ENCODE measurements around the gene MYD88. TPM values are rescaled to one million over a fixed set of nuclear protein-coding genes. Genes with fewer than 3 reads are reported as not detected.
A peak's percentile ranks its signal among the peaks of the same experiment; 100 is the strongest.

MYD88 gene
- total and polyA plus RNA-seq, 2 experiments from 2014 or later = 6.7 to 32.1 TPM

GRCh38 chr3:38153221-38153620 lies 14.8 kb downstream of the MYD88 start:
- H3K4me1 ChIP-seq (ENCODE audit: insufficient read depth) = peaks cover 21% of the 10 kb centered on the region
- peak overlapping the region; percentile 75 for H3K27ac ChIP-seq
- TF ChIP-seq EZH2phosphoT487 (IDR thresholded peaks at IDR 0.05; ENCODE audit: insufficient read depth, low read depth) (no peak), EZH2 (IDR thresholded peaks at IDR 0.05; ENCODE audit: insufficient read depth, poor library complexity, severe bottlenecking) (no peak)
- no peak for DNase-seq
- no peaks in the 10 kb centered on the region for H4K20me1 ChIP-seq (ENCODE audit: insufficient read depth)
- no peak overlapping the region for H3K9ac ChIP-seq
- in situ Hi-C loops (cut with MboI) = no loop called here
- H2AFZ ChIP-seq = no peak overlapping the region
- no peak overlapping the region for H3K4me3 ChIP-seq
- no peaks in the 10 kb centered on the region for H3K27me3 ChIP-seq (replicated peaks; ENCODE audit: insufficient read depth)
- no peaks in the 10 kb centered on the region for H3K9me3 ChIP-seq (ENCODE audit: low read depth)
- H3K9me2 ChIP-seq (ENCODE audit: insufficient read depth) = no peaks in the 10 kb centered on the region
- no peak overlapping the region for H3K4me2 ChIP-seq (ENCODE audit: unreplicated experiment)
- no peaks in the 10 kb centered on the region for H3K79me2 ChIP-seq (ENCODE audit: insufficient read depth)
- H3F3A ChIP-seq (ENCODE audit: insufficient read depth) = peaks cover 30% of the 10 kb centered on the region
- WGBS, 2 experiments (ENCODE audit: low coverage in 1 of 2, low lambda C conversion rate in 2 of 2, missing lambda C conversion rate in 2 of 2) = 97 to 100% methylated on average over 2 of the region's 2 CpGs
- H3K36me3 ChIP-seq (ENCODE audit: low read depth) = no peaks in the 10 kb centered on the region

GRCh38 chr3:38154033-38154494 lies 15.6 kb downstream of the MYD88 start:
- Histone ChIP-seq H3K4me3 (0 out of 2 replicates have a peak overlapping the region, but pooled peaks have one; percentile 5), H3K9me2 (ENCODE audit: insufficient read depth) (no peaks in the 10 kb centered on the region), H3F3A (ENCODE audit: insufficient read depth) (peaks cover 30% of the 10 kb centered on the region), H3K27me3 (replicated peaks; ENCODE audit: insufficient read depth) (no peaks in the 10 kb centered on the region), H2AFZ (no peak overlapping the region), H3K9me3 (ENCODE audit: low read depth) (no peaks in the 10 kb centered on the region), H4K20me1 (ENCODE audit: insufficient read depth) (no peaks in the 10 kb centered on the region), H3K36me3 (ENCODE audit: low read depth) (no peaks in the 10 kb centered on the region), H3K27ac (peak overlapping the region; percentile 75), H3K4me2 (ENCODE audit: unreplicated experiment) (peak overlapping the region; percentile 46), H3K4me1 (ENCODE audit: insufficient read depth) (peaks cover 21% of the 10 kb centered on the region), H3K79me2 (ENCODE audit: insufficient read depth) (no peaks in the 10 kb centered on the region), H3K9ac (peak overlapping the region; percentile 31)
- TF ChIP-seq EZH2phosphoT487 (IDR thresholded peaks at IDR 0.05; ENCODE audit: insufficient read depth, low read depth) = no peak
- no peak for TF ChIP-seq EZH2 (IDR thresholded peaks at IDR 0.05; ENCODE audit: insufficient read depth, poor library complexity, severe bottlenecking)
- 30 to 32% methylated on average over 2 of the region's 2 CpGs for WGBS, 2 experiments (ENCODE audit: low coverage in 1 of 2, low lambda C conversion rate in 2 of 2, missing lambda C conversion rate in 2 of 2)
- in situ Hi-C loops (cut with MboI) = no loop called here
- DNase-seq = peak; percentile 96

- H3K9me2 ChIP-seq (ENCODE audit: insufficient read depth) = no peaks in the 10 kb centered on the region
- no peak overlapping the region for H2AFZ ChIP-seq
- no peaks in the 10 kb centered on the region for H4K20me1 ChIP-seq (ENCODE audit: insufficient read depth)
- in situ Hi-C loops (cut with MboI) = no loop called here
- peak overlapping the region; percentile 31 for H3K9ac ChIP-seq
- H3K27ac ChIP-seq = peak overlapping the region; percentile 75
- TF ChIP-seq EZH2phosphoT487 (IDR thresholded peaks at IDR 0.05; ENCODE audit: insufficient read depth, low read depth) (no peak), EZH2 (IDR thresholded peaks at IDR 0.05; ENCODE audit: insufficient read depth, poor library complexity, severe bottlenecking) (no peak)
- 53 to 74% methylated on average over 2 of the region's 2 CpGs for WGBS, 2 experiments (ENCODE audit: low coverage in 1 of 2, low lambda C conversion rate in 2 of 2, missing lambda C conversion rate in 2 of 2)
- H3K4me3 ChIP-seq = 0 out of 2 replicates have a peak overlapping the region, but pooled peaks have one; percentile 5
- no peaks in the 10 kb centered on the region for H3K9me3 ChIP-seq (ENCODE audit: low read depth)
- no peaks in the 10 kb centered on the region for H3K27me3 ChIP-seq (replicated peaks; ENCODE audit: insufficient read depth)
- peak overlapping the region; percentile 46 for H3K4me2 ChIP-seq (ENCODE audit: unreplicated experiment)
- H3K79me2 ChIP-seq (ENCODE audit: insufficient read depth) = no peaks in the 10 kb centered on the region
- H3K36me3 ChIP-seq (ENCODE audit: low read depth) = no peaks in the 10 kb centered on the region
- H3F3A ChIP-seq (ENCODE audit: insufficient read depth) = peaks cover 30% of the 10 kb centered on the region
- H3K4me1 ChIP-seq (ENCODE audit: insufficient read depth) = peaks cover 21% of the 10 kb centered on the region
- DNase-seq = no peak
These were observed 16.3 kb downstream of the MYD88 start for GRCh38 chr3:38154625-38155255.

GRCh38 chr3:38155825-38156224 lies 17.4 kb downstream of the MYD88 start:
- TF ChIP-seq EZH2phosphoT487 (IDR thresholded peaks at IDR 0.05; ENCODE audit: insufficient read depth, low read depth) (no peak), EZH2 (IDR thresholded peaks at IDR 0.05; ENCODE audit: insufficient read depth, poor library complexity, severe bottlenecking) (no peak)
- 91 to 92% methylated on average over 2 of the region's 2 CpGs for WGBS, 2 experiments (ENCODE audit: low coverage in 1 of 2, low lambda C conversion rate in 2 of 2, missing lambda C conversion rate in 2 of 2)
- no peaks in the 10 kb centered on the region for H3K9me3 ChIP-seq (ENCODE audit: low read depth)
- in situ Hi-C loops (cut with MboI) = no loop called here
- H3K9ac ChIP-seq = no peak overlapping the region
- peaks cover 29% of the 10 kb centered on the region for H3F3A ChIP-seq (ENCODE audit: insufficient read depth)
- H3K4me1 ChIP-seq (ENCODE audit: insufficient read depth) = peaks cover 21% of the 10 kb centered on the region
- no peaks in the 10 kb centered on the region for H3K79me2 ChIP-seq (ENCODE audit: insufficient read depth)
- no peak overlapping the region for H2AFZ ChIP-seq
- no peak overlapping the region for H3K4me2 ChIP-seq (ENCODE audit: unreplicated experiment)
- no peaks in the 10 kb centered on the region for H3K9me2 ChIP-seq (ENCODE audit: insufficient read depth)
- no peaks in the 10 kb centered on the region for H3K27me3 ChIP-seq (replicated peaks; ENCODE audit: insufficient read depth)
- H3K36me3 ChIP-seq (ENCODE audit: low read depth) = no peaks in the 10 kb centered on the region
- H4K20me1 ChIP-seq (ENCODE audit: insufficient read depth) = no peaks in the 10 kb centered on the region
- DNase-seq = no peak
- H3K4me3 ChIP-seq = no peak overlapping the region
- no peak overlapping the region for H3K27ac ChIP-seq
